ENCODE measurements around the gene LONP1.

The LONP1 gene

DNA sequence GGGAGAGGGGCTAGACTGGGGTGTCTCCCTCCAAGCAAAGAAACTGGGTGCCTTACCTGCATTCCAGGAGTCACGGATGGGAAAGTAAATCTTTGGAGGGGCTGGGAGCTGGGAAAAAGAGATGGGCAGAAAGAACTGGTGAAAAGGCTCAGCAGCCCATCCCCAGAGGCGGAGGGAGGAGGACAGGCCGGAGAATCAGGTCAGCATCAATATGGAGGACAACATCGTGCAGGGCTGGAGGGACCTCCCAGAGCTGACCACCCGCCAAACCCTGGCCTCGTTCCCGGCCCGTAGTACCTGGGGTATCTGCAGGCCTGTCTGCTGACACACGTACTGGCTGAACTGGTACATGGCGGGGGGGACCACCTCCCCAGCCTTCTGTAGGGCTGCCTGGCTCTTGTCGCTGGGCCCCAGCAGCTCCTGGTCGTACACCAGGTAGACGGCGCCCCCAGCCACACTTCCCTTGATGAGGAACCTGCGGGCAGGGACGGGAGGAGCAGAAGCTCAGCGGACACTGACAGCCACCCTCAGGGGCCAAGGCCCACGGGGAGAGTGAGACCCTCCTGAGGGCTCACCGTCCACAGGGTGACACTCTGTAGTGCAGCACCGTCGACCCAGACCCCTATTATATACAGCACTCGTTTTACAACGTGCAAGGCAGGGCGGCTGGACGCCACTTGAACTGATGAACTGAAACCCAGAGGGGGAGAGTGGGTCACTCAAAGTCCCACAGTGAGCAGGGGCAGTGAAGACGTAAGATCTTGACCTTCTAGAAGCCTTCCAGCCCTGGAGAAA is 40.5 kb downstream of the LONP1 start:
- DNase-seq (ENCODE audit: low spot score), result no peak

GRCh38 chr19:5678071-5678718 is 41.8 kb downstream of the LONP1 start:
- no peak for DNase-seq (ENCODE audit: low spot score)

GRCh38 chr19:5677580-5677979 is 42.4 kb downstream of the LONP1 start:
- no peak for DNase-seq (ENCODE audit: low spot score)

DNA sequence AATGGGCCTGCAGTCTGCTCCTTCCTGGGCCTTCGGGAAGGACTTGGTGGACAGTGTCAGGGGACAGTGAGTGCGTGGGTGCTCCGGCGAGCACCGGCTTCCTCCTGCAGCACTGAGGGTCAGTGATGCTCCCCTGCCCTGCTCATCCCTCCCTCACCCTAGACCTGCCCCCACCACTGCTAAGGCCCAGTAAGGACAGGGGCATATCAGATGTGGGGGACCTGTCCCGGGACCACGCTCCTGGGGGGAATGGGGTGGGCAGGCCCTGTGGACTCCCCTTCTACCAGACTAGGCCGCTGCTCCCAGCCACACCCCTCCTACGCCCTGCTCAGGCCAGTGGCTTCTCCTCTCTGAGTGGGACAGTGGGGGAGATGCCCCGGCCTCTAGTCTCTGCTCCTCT is 42.8 kb downstream of the LONP1 start:
- DNase-seq (ENCODE audit: low spot score), result no peak

DNA sequence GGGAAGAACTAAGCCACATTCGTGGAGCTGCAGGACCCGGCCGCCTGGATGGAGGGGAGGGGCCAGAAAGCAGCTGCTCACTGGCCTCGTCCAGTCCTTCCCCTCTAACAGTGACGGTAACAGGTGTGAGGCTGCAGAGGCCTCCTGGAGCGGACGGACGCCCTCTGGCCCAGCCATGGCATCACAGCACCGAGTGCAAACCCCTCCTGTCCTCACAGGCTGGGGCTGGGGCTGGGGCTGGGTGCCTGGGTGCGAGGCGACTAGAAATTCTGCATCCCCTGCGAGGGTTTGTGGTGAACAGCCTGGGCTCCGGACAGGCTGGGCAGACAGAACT is 43.2 kb downstream of the LONP1 start:
- no peak for DNase-seq (ENCODE audit: low spot score)

- DNase-seq (ENCODE audit: low spot score), result no peak
Observed at GRCh38 chr19:5676105-5676771, 43.7 kb downstream of the LONP1 start.

- no peak for DNase-seq (ENCODE audit: low spot score)
Observed at GRCh38 chr19:5674714-5675113, 45.2 kb downstream of the LONP1 start.

GRCh38 chr19:5673752-5674151 is 46.2 kb downstream of the LONP1 start:
- DNase-seq (ENCODE audit: low spot score), result no peak

GRCh38 chr19:5672708-5673459 is 47.1 kb downstream of the LONP1 start:
- DNase-seq (ENCODE audit: low spot score), result no peak

- no peak for DNase-seq (ENCODE audit: low spot score)
Observed at GRCh38 chr19:5671600-5671999, 48.3 kb downstream of the LONP1 start.

DNA sequence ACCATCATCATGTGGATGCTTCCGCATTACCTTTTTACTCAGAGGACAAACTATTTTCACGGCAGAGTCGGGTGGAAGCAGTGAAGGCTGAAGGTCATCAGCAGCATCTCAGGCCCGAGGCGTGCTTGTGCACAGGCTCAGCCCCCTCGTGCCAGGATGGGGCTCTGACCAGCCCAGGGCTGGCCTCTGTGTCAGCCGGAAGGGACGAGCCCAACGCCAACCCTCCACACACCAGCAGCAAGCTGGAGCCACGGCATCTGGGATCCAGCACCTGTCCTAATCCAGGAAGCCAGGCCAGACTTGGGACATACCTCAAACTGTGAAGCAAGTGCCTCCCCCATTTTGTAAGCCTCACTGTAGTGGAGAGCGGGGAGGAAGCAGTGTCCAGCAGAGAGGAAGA is 50.7 kb downstream of the LONP1 start:
- DNase-seq (ENCODE audit: low spot score), result no peak

GRCh38 chr19:5667751-5668271 is 52.1 kb downstream of the LONP1 start:
- no peak for DNase-seq (ENCODE audit: low spot score)

- no peak for DNase-seq (ENCODE audit: low spot score)
Observed at GRCh38 chr19:5666921-5667610, 52.9 kb downstream of the LONP1 start.

DNA sequence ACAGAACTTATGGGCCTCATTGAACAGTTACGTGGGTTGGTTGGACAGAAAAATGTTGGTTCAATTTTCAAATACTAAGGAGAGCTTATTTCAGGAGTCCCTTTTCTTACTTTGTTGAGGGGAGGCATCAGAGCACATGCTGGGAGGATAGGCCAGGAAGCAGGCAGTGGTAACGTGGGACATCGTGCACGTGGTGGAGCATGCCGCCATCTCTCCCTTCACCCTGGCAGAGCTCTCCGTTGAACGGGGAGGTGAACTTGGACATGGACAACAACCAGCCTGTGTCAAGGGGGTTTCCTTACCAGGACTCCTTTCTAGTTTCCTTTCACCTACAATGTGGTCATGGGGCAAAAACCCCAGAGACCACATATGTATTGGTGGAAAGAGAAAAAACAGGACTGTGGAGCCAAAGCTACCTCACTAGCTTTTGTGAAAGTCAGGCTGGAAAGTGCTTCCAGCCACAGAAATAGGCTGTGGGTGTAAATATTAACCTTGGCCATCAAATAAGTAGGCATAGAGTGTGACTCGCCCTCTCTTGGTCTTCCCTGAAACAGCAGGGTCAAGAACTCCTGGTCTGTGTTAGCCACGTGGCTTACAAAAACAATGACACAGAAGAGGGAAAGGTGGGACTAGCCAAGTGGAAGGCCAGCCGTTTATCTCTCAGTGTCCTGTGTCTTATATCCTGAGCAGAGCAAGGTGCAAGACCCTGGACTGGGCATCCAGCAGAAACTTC is 54.0 kb downstream of the LONP1 start:
- DNase-seq (ENCODE audit: low spot score), result no peak

GRCh38 chr19:5664515-5664914 is 55.4 kb downstream of the LONP1 start:
- DNase-seq (ENCODE audit: low spot score), result no peak

GRCh38 chr19:5663904-5664303 is 56.0 kb downstream of the LONP1 start:
- DNase-seq (ENCODE audit: low spot score), result no peak

- no peak for DNase-seq (ENCODE audit: low spot score)
Observed at GRCh38 chr19:5661483-5661882, 58.5 kb downstream of the LONP1 start.

DNA sequence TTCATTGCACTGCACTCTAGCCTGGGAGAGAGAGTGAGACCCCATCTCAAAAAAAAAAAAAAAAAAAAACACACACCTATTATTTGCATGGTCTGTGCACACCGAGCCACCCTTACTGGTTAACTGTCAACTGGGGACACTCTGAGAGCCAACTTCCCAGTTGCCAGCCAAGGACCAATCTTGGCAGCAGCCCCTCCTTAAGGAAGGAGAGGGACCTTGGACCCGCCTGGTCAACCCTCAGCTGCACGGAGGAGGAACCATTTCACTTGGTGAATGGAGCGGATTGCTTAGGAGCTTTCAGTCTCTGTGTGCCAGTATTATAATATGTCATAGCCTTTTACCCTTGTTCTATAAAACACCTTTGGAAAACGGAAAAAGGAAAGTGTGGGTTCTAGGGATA is 64.5 kb downstream of the LONP1 start:
- no peak for DNase-seq (ENCODE audit: low spot score)

- DNase-seq (ENCODE audit: low spot score), result no peak
Observed at GRCh38 chr19:5654931-5655330, 65.0 kb downstream of the LONP1 start.

DNA sequence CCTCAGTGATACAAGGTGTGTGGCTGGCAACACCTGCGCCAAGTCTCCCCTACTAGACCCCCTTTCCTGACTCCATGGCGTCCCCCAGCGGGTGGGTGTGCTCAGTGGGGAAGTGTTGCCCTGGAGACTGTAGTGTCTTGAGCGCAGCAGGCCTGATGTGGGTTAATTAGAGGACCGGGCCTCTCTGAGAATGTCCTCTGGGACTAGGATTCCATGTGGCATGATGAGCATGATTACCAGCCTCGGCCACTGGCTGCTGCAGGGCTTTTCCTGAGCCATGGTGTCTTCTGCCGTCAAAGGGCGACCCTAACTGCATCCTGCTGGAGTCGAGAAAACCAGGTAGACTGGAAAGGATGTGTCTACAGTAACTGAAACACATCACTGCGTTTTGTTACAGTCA is 67.7 kb downstream of the LONP1 start:
- DNase-seq (ENCODE audit: low spot score), result no peak

DNA sequence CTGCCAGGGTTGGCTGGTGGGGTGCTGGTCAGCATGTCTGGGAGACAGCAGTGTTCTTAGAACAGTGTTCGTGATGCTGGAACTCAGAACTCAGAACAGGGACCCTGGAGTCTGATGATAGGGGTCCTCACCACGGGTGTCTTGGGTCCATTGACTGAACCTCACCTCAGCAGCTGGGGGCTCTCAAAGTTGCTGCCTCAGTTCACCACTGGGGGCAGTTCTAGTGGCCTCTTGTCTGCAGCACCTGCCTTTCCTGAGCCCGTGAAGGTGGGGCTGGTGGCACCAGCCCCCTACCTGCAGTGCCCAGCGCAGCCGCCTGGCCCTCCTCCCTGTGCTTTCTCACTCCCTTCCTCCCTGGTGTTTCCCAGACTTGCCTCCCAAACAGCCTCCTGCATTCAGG is 68.6 kb downstream of the LONP1 start:
- DNase-seq (ENCODE audit: low spot score), result no peak
